GM21390 (cell line): ENCODE data around the gene TFAP2C.
"Not testable (repeated sequence)": the region's sequence is repeated elsewhere in the genome, so short reads cannot be mapped to it uniquely, and the experiment has no call there.

ENCODE experiments used
- ATAC-seq: cut with Tn5 transposase; IDR thresholded peaks from one replicate; pipeline ENCODE4 v1.9.1; 2021; ENCODE audit not compliant: unreplicated experiment

Gene TFAP2C

GRCh38 chr20:56614196-56614595, 14.9 kb upstream of the TFAP2C start:
- no peak for ATAC-seq

DNA sequence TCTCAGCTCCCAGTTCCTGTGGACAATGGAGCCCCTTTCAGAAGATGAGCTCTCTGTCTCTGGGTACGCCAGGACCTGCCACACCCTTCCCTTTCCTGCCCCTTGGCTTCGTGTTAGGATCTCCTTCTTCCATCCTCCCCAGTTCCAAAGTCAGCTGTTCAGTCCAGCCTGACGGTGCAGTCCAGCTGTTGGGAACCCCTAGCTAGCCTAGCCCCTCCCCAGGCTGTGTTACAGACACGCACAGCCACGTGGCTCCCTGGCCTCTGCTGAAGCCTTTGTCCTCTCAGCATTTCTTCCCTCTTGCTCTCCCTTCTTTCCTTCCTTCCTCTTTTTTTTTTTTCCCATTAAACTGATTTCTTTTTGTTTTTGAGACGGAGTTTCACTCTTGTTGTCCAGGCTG, 12.4 kb upstream of the TFAP2C start:
- no peak for ATAC-seq

- ATAC-seq = no peak
Observed at GRCh38 chr20:56617489-56617888, 11.6 kb upstream of the TFAP2C start.

DNA sequence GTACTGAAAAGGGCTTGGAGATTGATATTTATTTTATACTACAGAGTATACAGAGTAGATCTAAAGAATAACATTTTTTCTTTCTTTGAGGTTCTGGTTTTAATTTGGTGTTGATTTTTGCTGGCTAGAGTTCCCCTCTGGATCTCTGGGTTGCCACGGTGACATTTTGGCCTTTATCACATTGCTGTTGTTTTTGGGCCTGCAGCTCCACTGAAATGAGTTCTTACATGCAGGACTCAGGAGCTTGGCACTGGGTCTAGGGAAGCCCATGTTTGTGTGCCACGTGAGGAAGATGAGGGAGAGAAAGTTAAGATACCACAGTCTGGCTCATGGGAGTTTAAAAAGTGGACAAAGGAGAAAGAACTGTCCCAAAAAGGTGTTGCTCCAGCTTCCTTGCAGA, 7.4 kb upstream of the TFAP2C start:
- no peak for ATAC-seq

DNA sequence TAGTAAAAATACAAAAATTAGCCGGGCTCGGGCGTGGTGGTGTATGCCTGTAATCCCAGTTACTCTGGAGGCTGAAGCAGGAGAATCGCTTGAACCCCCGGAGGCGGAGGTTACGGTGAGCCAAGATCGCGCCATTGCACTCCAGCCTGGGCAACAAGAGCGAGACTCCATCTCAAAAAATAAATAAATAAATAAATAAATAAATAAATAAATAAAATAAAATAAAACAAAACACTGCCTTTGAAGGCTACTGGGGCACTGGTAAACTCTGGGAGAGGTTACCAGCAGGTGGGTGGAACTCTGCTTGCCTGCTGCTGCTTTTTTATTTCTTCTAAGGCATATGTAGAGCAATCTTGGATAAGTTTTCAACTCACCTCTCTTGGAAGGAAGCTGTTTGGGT, 5.2 kb upstream of the TFAP2C start:
- not testable (repeated sequence) for ATAC-seq

DNA sequence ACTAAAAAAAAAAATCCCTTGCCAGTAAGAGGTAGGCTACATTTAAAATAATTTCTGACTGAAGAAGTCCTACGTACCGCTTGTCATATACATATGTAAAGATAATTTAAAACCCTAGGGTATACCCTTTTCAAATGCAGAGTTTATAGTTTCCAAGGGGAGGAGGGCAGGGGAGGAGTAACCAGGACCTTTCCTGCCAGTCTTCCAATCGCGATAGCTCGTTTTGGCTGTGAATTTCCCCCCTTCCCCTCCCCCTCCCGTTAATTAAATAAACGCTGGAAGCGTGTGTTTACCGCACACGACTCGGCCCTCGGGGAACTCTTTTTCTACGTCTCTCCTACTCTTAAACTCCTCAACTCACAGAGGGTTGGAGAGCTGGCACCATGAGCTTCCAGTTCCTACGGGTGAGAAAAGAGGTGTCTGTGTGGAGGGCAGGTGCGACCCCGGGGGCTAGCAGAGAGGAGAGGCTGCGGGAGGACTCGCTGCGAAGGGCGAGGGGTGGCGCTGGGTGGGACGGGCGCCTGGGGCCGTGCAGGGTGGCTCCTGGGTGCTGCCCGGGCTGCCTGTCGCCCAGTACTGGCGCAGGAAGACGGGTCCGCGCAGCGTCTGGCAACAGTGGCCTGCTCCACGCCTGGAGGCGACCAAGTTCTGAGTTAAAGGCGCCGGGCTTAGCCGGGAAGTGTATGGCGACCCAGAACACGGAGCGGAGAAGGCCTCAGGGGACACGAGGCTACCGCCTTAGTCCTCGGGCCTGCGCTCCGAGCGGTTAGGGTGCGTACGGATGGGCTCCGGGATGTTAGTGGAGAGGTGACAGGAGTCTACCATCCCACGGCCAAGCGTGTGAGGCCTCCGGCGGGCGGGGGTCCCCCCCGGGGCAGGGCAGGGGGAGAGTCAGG, 4.1 kb upstream of the TFAP2C start:
- no peak for ATAC-seq

DNA sequence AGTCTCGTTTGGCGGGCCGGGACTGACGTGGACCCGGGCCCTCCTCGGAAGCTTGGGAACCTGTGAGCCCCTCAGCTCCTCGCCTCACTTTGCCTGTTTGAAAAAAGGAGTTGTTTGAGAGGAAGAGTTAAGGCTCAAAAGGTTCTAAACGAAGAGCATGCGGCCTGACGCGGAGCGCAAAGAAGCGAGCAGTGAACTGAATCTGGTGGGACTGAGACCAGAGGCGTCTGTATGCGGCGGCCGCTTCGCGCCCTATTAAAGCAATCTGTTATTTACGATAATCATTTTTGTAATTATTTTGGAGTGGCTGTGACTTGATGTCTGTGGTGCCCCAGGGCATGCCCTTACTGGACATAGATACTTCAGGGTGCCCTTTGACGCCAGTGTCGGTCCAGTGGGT, 3.3 kb upstream of the TFAP2C start:
- no peak for ATAC-seq

- no peak for ATAC-seq
Observed at GRCh38 chr20:56626367-56627121, 2.6 kb upstream of the TFAP2C start.

- ATAC-seq = no peak
Observed at GRCh38 chr20:56627122-56628014, 1.7 kb upstream of the TFAP2C start.

GRCh38 chr20:56628015-56628872, 862 bp upstream of the TFAP2C start:
- no peak for ATAC-seq

DNA sequence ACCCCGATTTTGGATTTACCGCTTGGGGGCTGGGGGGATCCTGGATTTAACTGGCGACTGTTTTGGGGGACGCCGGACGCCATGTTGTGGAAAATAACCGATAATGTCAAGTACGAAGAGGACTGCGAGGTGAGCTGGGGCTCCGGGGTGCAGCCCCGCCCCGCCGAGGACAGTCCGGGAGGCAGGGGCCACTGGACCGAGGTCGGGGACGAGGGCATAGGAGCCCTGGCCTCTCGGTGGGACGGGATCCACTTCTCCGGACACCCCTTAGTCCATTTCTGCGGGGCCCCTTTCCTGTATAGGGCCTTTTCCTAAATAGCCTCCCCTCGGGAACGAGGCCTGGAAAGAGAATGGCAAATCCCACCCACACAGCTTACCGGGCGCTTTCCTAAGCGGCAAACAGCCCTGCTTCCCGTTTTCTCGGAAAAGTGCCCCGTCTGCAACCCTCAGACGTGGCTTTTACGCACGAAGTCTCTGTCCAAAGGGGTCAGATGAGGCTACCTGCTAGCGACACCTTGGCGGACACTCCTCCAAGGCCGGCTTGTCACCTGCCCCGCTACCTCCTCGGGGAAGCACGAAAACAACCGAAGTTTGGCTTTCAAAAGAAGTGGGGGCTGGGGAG, 469 bp downstream of the TFAP2C start:
- no peak for ATAC-seq

GRCh38 chr20:56630086-56630493, 984 bp downstream of the TFAP2C start:
- ATAC-seq = no peak

DNA sequence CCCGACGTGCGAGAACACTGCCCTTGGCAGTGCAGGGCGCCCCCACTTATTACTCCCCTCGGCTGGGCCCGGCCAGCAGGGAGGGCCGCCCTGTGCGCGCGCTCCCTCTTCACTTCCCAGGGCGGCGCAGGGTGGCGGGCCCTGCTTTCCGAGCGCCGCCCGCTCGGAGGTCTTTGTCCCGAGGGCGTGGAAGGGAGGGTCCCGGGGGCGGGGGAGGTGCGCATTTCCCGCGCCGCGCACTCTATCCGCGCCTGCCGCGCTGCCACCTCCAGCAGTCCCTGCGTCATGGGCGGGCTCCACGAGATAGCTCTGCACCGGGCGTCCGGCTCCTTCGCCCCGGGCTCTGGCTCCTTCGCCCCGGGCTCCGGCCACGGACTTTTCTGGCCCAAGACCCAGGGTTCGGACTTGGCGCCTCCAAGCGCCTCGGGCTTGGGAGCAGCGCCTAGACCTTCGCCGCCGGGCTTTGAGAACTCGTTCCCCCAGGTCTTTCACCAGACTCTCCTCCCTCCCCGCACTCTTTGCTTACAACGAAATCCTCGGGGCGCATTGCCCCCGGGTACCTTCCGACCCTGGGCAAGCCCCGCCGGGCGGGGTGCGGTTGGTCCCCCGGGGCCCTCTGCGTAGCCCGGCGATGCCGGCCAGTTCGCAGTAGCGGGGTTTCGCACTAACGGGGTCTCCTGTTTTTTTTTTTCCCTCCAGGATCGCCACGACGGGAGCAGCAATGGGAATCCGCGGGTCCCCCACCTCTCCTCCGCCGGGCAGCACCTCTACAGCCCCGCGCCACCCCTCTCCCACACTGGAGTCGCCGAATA, 1.6 kb downstream of the TFAP2C start:
- no peak for ATAC-seq

GRCh38 chr20:56631318-56631989, 2.3 kb downstream of the TFAP2C start:
- ATAC-seq = no peak

DNA sequence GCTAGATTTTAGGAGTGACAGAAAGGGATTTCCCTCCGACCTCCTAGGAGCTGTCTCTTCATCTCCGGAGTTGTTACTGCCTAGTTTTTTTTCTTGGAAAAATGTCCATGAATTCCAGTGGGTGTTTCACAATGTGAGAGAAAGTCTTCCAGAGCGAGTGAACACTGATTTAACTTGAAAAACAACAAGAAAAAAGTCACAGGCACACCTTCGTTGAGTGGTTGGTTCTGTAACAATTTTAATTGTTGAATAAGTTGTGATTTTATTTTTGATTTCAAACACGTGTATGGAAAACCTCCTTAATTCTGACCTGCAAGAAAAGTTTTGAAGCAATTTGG, 2.9 kb downstream of the TFAP2C start:
- ATAC-seq = no peak

- ATAC-seq = no peak
Observed at GRCh38 chr20:56634307-56634706, 5.2 kb downstream of the TFAP2C start.

GRCh38 chr20:56634735-56635385, 5.8 kb downstream of the TFAP2C start:
- no peak for ATAC-seq

GRCh38 chr20:56636716-56637115, 7.6 kb downstream of the TFAP2C start:
- ATAC-seq = no peak
